ENCODE results near the gene OSBPL2. TPM values are rescaled to one million over a fixed set of nuclear protein-coding genes. Genes with fewer than 3 reads are reported as not detected.

Gene OSBPL2
- total RNA-seq, 1 experiment from 2014 or later, result 49.5 TPM

- peaks cover 19% of the 10 kb centered on the region for H3K27me3 Mint-ChIP-seq (ENCODE audit: low read depth)
- no peaks in the 10 kb centered on the region for H3K9me3 Mint-ChIP-seq
- ChIA-PET POLR2A (no interaction called here), CTCF (interaction anchor here (1.2 to 1.5 kb wide), 2 partner anchors 17 to 184 kb away, joined by 3 read pairs; no protein-coding TSS in a partner anchor)
- no peak for TF ChIP-seq ZNF317 (CRISPR knock-in tag; IDR thresholded peaks at IDR 0.05; ENCODE audit: borderline replicate concordance, low read depth)
- no peak for TF ChIP-seq FOXP1 (CRISPR knock-in tag; IDR thresholded peaks at IDR 0.05; ENCODE audit: borderline replicate concordance)
- no peak for TF ChIP-seq ZNF423 (CRISPR knock-in tag; IDR thresholded peaks at IDR 0.05)
- no peak for TF ChIP-seq MLX (CRISPR knock-in tag; IDR thresholded peaks at IDR 0.05)
- TF ChIP-seq, protein P1, sequence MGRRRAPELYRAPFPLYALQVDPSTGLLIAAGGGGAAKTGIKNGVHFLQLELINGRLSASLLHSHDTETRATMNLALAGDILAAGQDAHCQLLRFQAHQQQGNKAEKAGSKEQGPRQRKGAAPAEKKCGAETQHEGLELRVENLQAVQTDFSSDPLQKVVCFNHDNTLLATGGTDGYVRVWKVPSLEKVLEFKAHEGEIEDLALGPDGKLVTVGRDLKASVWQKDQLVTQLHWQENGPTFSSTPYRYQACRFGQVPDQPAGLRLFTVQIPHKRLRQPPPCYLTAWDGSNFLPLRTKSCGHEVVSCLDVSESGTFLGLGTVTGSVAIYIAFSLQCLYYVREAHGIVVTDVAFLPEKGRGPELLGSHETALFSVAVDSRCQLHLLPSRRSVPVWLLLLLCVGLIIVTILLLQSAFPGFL (CRISPR knock-in tag; IDR thresholded peaks at IDR 0.05; ENCODE audit: borderline replicate concordance), result no peak
- no peak for TF ChIP-seq GRHL2 (CRISPR knock-in tag; IDR thresholded peaks at IDR 0.05; ENCODE audit: insufficient replicate concordance, severe bottlenecking)
- TF ChIP-seq ARID4B (CRISPR knock-in tag; IDR thresholded peaks at IDR 0.05; ENCODE audit: borderline replicate concordance), result no peak
- TF ChIP-seq ZNF138 (CRISPR knock-in tag; conservative IDR thresholded peaks at IDR 0.05), result no peak
- TF ChIP-seq JUN (CRISPR knock-in tag; IDR thresholded peaks at IDR 0.05), result no peak
- TF ChIP-seq, protein P2, sequence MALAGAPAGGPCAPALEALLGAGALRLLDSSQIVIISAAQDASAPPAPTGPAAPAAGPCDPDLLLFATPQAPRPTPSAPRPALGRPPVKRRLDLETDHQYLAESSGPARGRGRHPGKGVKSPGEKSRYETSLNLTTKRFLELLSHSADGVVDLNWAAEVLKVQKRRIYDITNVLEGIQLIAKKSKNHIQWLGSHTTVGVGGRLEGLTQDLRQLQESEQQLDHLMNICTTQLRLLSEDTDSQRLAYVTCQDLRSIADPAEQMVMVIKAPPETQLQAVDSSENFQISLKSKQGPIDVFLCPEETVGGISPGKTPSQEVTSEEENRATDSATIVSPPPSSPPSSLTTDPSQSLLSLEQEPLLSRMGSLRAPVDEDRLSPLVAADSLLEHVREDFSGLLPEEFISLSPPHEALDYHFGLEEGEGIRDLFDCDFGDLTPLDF (CRISPR knock-in tag; IDR thresholded peaks at IDR 0.05), result no peak
- TF ChIP-seq CBFB (CRISPR knock-in tag; IDR thresholded peaks at IDR 0.05; ENCODE audit: low read depth), result no peak
- no peak for TF ChIP-seq CREB1 (CRISPR knock-in tag; IDR thresholded peaks at IDR 0.05)
- no peak for TF ChIP-seq ZMAT4 (CRISPR knock-in tag; IDR thresholded peaks at IDR 0.05)
- TF ChIP-seq TEAD4 (CRISPR knock-in tag; IDR thresholded peaks at IDR 0.05), result no peak
- H3K4me3 Mint-ChIP-seq, result no peak overlapping the region
- DNase-seq (ENCODE audit: low spot score), result no peak
- peaks cover 6% of the 10 kb centered on the region for H3K4me1 Mint-ChIP-seq
- ATAC-seq, result no peak
- no peaks in the 10 kb centered on the region for H3K36me3 Mint-ChIP-seq
- H3K27ac Mint-ChIP-seq, result no peak overlapping the region
Measured at GRCh38 chr20:62225820-62226635, 12.3 kb upstream of the OSBPL2 start.

Measured in WTC11 (cell line).